ENCODE results near the gene SMG5.
"Not testable (repeated sequence)": the region's sequence is repeated elsewhere in the genome, so short reads cannot be mapped to it uniquely, and the experiment has no call there.

DNA sequence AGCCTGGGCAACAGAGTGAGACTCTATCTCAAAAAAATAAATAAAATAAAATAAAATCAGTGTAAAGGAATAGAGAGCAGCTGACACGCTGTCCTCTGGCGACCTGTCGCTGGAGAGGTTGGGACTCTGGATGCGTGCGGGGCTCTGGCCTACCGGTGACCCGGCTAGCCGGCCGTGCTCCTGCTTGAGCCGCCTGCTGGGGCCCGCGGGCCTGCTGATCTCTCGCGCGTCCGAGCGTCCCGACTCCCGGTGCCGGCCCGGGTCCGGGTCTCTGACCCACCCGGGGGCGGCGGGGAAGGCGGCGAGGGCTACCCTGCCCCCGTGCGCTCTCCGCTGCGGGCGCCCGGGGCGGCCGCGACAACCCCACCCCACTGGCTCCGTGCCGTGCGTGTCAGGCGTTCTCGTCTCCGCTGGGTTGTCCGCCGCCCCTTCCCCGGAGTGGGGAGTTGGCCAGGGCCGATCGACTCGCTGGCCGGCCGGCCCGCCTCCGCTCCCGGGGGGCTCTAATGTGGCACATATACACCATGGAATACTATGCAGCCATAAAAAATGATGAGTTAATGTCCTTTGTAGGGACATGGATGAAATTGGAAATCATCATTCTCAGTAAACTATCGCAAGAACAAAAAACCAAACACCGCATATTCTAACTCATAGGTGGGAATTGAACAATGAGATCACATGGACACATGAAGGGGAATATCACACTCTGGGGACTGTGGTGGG is 66.1 kb downstream of the SMG5 start:
- TF ChIP-seq CTCF, EP300, POLR2A (IDR thresholded peaks at IDR 0.05): not testable (repeated sequence)

Data from ovary (tissue), 3 donors.